HG02759 (cell line): ENCODE measurements around the gene LTBP1.

Experiments used
- ATAC-seq: cut with Tn5 transposase; IDR thresholded peaks from one replicate; pipeline ENCODE4 v1.9.1; 2021; ENCODE audit warnings: mild to moderate bottlenecking, moderate library complexity; ENCODE audit not compliant: unreplicated experiment

The LTBP1 gene

DNA sequence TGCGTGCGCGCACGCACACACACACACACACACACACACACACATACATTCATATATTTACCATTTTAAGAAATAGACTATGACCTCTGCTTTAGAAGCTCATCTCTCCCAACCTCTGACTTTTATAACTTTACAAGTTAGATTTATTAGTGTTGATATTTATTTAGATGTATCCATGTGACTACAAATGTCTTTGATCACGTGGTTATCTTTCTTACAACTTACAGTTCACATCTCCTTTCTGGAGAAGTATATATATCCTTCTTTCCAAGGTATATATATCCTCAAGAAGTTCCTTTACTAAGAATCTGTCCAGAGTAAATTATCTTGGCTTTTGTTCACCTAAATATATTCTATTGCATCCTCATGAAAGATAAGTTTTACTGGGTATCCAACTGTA is 16.3 kb upstream of the LTBP1 start:
- no peak for ATAC-seq

DNA sequence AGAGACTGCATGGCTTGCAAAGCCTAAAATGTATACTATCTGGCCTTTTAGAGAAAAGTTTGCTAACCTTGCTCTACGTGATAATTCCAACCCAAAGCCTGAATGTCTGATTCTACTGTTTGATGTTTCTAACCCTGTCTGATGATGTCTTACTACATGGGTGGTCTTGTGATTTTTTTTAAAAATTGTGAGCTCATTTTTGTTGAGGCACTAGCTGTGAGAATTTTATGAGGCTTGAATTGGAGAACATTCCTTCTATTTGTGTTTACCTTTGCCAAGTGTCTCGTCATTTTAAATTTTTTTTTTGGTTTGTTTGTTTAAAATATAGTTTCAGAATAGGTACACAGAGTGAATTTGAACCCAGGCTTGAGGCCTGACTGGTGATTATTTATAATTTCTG is 15.2 kb upstream of the LTBP1 start:
- no peak for ATAC-seq

DNA sequence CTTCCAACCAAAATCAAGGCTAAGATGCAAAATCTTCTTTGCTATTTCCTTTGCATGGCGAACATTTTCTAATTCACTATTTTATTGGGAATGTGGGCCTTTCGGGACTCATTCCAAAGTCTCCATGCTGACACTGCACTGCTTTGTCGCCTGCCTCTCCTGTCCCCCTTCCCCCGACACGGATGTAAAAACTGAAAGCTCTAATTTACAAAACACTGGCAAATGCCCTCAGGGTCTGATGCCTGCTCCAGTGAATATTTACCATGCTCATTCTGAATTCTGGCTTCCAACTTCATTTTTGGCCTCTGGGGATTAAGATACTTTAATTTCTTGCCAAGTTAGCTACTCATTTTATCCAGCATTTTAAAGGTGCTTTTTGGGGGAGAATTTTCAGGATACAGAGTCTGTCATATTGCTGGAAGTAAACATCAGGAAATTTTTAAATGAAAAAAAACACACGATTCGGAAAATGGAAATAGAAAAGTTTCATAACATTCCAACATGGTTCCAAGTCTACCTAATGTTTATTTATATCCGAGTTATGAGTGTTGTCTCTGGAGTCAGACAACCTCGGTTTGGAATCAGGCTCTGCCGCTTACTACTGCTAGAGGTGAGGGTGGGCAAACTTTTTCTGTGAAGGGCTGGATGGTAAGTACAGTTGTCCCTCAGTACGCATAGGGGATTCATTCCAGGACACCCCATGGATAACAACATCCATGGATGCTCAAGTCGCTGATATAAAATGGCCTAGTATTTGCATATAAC is 14.6 kb upstream of the LTBP1 start:
- no peak for ATAC-seq

DNA sequence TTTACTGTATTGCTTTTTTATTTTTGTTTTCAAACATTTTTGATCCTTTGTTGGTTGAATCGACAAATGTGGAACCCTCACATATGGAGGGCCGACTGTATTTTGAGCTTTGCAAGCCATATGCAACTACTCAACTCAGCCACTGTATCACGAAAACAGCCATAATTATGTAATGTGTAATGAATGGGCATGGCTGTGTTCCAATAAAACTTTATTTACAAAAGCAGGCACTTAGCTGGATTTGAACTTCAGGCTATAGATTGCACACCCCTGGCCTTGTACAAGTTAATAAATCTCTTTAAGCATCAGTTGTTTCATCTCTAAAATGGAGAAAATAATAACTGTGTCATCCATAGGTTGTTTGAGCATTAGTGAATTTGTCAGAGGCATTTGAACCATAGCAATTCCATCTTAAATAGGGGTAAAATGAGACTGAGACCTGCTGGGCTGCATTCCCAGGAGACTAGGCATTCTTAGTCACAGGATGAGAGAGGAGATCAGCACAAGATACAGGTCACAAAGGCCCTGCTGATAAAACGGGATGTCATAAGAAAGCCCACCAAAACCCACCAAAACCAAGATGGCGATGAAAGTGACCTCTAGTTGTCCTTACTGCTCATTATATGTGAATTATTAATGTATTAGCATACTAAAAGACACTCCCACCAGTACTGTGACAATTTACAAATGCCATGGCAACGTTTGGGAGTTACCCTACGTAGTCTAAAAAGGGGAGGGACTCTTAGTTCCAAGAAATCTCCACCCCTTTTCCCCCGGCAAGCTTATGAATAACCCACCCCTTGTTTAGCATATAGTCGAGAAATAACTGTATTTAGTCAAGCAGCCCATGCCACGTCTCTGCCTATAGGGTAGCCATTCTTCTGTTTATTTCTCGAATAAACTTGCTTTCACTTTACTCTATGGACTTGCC is 13.7 kb upstream of the LTBP1 start:
- no peak for ATAC-seq

DNA sequence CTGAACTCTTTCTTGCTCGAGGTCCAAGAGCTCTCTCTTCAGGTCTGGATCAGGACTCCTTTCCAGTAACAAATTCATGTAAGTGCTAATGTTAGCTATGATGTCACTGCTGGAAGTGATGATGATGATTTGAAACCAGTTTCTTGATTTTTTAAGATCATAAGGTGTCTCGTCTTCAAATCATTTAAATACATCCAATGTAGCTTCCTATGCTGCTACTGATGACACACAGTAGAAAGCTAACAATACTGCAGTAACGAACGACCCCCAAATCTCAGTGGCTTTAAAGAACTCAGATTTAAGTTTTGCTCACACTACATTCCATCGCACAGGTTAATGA is 13.0 kb upstream of the LTBP1 start:
- no peak for ATAC-seq

DNA sequence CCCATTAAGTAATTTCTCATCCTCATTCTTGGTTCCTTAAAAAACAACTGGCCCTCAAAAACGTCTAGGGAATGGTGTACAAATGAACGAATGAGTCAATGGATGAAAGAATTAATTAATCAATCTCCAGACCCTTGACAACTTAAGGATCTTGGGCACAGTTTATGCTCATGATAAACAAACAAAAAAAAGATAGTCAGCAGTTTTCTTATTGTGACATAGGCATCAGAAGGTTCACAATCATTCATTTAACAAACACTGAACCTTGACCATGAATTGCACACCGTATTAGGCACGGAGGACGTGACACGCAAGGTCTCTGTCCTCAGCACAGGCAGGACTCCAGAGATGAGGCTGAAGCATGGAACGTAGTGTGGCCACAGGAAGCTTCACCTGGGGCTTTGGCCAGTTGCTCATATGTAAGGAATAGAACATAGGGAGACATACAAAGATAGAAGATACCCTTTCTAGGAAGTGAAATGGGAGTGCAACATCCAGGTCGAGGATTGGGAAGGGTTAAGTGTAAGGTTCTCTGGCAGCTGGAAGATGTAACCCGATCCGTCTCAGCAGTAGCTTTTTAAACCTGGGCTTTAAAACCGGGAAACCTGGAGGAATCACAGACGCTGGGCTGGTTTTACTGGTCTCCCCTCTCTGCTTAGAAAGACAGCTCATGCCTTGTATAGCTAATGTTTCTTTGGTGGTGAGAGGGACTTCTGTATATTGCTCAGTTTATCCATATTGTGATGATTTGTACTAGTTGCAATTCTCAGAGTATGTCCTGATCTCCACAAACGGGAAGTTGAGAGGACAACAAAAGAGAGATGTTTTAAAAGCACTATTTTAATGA is 8.9 kb upstream of the LTBP1 start:
- no peak for ATAC-seq

DNA sequence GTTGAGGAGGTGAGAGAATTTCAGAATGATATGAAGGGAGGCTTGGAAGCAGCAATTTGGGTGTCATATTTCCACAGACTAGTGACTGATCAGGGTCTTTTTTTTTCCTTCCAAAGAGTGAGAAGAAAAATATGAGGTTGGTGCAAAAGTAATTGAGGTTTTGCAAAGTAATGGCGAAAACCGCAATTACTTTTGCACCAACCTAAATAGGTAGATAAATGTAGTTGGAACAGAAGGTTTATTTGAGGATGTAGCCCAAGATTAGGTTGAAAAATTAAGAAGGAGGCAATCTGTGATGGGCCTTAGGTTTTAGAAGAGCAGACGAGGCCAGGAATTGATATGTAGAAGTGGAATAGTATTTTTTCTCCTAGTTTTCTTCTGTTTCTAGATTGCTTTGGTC is 7.8 kb upstream of the LTBP1 start:
- ATAC-seq = no peak

DNA sequence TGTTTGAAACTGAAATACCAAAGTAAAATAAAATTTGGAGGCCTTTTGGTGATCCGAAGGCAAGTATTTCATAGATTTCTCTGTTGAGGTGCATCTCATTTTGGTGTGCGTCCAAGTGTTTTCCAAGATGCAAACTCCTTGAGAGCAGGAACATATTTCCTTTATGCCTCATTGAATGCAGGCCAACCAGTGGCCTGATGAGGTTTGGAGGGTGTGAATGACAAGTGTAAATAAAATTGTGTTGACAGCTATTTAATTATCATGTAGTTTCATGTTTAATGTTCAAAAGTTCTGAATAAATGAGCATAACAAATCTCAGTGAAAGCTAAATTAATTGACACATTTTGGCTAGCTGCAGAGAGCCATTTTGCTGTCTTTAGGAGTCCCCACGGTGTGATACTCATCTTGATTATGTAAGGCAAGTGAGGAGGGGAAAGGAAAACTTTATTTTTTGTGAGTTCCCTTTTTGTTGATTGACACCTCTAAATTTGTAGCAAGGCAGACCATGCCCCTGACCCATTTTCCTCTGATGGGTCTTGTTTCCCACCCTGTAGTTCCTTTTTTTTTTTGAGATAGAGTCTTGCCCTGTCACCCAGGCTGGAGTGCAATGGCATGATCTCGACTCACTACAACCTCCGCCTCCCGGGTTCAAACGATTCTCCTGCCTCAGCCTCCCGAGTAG is 6.3 kb upstream of the LTBP1 start:
- no peak for ATAC-seq

DNA sequence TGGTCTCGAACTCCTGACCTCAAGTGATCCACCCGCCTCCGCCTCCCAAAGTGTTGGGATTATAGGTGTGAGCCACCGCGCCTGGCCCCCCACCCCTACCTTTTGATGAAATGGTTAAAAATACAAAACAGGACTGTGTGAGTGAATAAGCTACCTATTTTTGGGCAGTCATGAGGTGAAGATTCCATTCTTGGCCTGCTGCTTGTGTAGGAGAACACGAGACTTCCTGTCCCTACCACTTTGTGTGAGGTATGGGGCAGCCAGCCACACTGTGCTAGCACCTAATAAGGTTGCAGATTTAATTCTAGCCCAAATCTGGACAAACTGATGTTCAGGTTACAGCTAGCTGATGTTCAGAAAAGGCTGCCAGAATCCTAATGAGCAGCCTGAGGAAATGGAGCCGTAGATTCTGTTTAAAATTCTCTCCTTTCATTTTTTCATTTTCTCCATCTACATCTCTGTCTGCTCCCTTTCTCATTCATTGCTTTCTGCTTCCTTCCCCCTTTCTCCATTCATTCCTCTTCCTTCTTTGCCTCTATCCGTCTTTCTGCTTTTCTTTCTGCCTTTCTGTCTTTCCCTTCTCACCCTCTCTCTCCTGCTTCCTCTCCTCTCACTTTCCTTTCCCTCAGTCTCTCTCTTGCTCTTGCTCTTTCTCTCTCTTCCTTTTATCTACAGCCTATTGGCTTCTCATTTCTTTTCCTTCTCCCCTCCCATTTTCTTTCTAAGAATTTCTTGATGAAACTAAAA is 4.6 kb upstream of the LTBP1 start:
- no peak for ATAC-seq

DNA sequence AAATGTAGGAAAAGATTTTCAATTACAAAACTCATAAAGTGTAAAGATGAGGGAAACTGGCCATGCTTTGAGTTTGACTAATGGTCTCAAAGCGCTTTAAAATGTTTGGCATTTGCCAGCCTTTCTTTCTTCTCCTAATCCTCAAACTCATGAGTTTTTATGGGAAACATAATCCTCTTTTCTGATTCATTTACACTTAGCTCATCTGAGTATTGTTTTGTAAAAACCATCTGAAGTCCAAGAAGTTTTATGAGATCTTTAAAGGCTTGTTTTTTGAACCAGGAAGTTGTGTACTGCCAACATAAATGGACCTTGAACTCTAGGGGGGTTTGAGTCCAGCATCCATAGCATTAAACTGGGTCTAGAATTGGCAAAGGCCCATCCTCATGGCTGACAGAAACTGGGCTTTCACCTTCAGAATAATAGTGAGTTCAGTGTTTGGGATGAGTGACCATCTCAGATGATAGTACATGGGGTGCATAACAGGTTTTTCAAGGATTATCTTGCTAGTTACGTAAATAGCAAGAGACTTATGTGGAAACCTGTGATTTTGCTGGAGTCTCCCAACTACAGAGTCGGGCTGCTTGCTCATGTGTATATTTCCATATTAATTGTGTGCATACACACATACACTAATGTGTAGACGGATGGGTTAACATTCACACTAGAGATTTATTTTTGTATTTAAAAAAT is 3.8 kb upstream of the LTBP1 start:
- no peak for ATAC-seq

DNA sequence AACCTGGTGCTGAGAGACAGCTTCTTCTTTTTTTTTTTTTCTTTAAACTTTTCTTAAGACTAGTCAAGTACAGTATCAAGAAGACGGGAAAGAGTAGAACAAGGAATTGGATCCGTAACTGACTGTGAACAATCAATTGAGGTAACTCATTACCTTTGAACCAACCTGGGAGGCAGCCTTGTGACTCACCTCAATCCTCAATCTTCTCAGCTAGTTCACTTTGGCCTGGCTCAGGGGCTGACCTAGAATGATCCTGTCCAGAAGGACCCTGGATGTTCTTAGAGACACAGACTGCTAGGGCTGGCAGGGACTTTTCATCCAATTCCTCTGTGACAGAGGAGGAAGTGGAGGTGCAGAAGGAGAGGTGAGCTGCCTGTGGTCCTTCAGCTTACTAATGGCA is 1.5 kb upstream of the LTBP1 start:
- ATAC-seq = no peak

DNA sequence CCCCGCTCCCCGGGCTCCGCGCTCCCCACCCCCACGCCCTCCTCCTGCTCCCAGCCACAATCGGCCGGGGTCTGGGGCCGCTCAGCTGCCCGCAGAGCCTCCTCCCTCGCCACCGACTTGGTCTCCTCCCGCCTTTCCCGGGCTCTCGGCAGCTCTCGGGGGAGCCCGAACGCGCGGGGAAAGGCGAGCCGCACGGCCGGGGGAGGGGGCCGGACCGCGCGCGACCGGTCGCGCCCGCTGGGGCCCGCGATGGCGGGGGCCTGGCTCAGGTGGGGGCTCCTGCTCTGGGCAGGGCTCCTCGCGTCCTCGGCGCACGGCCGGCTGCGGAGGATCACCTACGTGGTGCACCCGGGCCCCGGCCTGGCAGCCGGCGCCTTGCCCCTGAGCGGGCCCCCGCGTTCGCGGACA is 327 bp downstream of the LTBP1 start:
- ATAC-seq = peak; percentile 31

DNA sequence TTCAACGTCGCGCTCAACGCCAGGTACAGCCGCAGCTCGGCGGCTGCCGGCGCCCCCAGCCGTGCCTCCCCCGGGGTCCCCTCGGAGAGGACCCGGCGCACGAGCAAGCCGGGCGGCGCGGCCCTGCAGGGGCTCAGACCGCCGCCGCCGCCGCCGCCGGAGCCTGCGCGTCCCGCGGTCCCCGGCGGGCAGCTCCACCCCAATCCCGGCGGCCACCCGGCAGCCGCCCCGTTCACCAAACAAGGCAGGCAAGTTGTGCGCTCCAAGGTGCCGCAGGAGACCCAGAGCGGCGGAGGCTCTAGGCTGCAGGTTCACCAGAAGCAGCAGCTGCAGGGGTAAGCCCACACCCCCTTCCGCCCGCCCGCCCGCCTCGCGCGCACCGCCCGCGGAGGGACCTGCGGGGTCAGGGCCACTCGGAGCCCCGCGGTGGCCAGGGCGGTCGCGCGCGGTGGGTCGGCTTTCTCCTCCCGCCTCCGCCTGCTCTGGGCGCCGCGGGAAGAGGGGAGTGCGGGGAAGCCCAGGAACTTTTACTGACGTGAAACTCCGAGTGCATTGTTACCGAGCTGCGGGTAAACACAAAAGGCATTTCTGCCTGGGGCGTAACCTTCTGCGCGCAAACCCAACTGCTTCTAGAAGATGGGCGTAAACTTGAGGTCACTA is 861 bp downstream of the LTBP1 start:
- ATAC-seq = peak; percentile 32

DNA sequence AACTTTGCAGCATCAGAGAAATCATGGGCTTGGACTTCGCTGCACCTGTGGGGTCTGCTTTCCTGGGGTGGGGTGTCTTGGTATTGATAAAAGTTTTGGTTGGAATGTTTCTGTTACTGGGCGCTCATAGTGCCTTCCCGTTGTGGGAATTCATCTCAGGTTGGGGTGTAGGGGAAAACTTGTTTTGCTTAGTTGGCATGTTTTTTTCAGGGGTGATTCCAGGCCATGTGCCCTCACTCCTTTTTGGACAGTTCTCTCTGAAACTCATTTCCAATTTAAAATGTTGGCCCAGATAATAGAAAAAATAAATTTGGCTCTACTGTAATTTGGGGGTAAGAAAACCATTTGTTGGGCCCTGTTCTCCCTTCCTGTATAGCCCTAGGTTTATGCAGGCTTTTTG is 1.5 kb downstream of the LTBP1 start:
- no peak for ATAC-seq

DNA sequence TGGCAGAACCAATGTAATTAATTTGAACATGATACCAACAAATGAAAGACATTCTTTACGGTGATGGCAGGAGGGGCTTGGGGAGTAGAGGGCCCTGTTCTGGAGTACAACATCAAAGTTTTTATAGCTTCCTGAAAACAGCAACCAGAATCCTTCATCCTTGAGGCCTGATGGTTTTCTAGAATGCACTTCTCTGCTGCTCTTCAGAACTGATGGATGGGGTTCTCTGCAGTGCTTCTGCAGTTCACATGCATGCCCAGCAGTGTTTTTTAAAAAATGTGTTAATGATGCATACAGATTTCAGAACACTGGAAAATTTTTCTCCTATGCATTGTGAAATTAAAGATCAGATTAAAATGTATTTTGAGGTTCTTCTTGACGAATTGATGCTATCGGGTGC is 2.5 kb downstream of the LTBP1 start:
- ATAC-seq = no peak

DNA sequence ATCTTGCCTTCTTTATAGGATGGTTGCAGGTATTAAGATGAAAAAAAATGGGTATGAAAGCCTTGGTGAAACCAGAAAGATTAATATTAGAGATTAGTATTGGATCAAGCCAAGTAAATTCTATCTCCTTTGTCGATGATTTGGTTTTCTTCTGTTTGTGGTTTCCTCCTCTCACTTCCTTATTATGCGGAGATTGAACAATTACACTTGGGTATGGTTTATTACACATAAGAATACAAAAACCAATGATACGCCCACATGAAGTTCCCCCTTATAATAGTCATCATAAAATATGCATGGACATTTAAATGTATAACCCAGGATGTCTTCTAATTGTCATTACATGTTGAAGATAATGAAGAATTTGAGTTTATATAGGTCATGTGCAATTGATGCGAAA is 4.9 kb downstream of the LTBP1 start:
- ATAC-seq = no peak

DNA sequence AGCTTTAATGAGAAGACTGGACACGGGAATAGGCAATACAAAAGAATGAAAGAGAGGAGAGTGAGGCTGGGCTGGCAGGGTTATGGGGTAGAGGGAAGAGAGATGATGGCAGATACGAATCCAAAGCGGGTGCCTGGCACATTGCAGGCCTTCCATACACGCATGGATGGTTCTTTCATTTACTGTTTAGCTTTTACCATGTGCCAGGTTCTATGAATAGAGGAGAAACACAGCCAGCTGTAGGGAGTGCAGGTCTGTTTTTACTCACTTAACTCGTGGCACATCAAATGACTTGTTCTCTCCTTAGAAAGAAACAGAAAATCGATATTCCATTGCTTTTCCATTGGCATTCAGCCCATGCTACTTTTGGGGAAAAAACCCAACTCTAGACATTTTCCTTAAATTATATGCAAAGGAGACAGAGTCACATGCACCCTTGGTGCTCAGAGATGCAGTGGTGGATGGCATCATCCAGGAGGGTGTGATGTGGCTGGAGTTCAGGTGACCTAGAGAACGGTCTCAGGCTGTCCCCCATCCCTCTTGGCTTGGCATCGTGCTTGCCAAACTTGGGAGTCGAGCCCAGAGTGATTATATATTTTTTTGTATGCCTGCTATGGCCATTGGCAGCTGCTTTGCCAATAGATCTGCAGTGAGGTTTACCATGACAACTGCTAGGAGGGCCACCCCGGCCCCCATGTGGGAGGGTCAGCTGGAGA is 6.2 kb downstream of the LTBP1 start:
- no peak for ATAC-seq

DNA sequence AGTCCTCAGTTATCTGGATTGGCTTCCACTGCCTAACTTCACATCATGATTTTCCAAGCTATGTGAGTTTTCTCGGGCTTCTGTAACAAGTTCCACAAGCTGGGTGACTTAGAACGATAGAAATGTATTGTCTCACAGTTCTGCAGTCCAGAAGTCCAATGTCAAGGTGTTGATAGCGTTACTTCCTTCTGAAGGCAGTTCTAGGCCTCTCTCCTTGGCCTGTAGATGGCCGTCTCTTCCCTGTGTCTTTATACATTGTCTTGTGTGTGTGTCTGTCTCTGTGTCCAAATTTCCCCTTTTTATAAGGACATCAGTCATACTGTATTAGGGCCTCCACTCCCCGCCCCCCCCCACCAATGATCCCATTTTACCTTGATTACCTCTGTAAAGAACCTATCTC is 7.5 kb downstream of the LTBP1 start:
- ATAC-seq = no peak
